T-helper 1 cell treated with Interleukin-12 subunit alpha and Interleukin-12 subunit beta and Interleukin-4 antibody, amounts not matched to agents 30 ng/mL and 1 ng/mL, for 36 hours (primary cell): ENCODE measurements around the gene TOMM5. TPM values are rescaled to one million over a fixed set of nuclear protein-coding genes. Genes with fewer than 3 reads are reported as not detected.

Experiments
- intact Hi-C: fragments of 100-400 bp; cut with micrococcal nuclease; formaldehyde crosslinking; loops from one replicate; pipeline ENCODE4 v1.15.1; 2024
- total RNA-seq: library from RNA; stranded (reverse); gene quantifications from 2 replicates; pipeline ENCODE4 v1.2.3, GENCODE V29; 2022

TOMM5 gene
- total RNA-seq, 1 donor from 2014 or later, result 83.9 TPM

DNA sequence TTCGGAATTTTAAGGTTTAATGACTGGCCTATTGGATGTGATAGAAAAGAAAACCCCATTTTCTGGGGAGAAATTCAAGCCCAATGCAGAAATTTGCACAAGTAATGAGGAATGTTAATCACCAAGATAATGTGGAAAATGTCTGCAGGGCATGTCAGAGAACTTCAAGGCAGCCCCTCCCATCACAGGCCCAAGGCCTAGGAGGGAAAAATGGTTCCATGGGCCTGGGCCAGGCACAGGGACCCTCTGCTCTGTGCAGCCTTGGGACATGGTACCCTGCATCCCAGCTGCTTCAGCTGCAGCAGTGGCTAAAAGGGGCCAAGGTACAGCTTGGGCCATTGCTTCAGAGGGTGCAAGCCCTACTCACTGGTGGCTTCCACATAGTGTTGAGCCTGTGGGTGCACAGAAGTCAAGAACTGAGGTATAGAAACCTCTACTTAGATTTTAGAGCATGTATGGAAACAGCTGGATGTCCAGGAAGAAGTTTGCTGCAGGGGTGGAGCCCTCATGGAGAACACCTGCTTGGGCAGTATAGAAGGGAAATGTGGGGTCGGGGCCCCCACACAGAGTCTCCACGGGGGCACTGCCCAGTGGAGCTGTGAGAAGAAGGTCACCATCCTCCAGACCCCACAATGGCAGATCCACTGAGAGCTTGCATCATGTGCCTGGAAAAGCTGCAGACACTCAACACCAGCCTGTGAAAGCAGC is 28.4 kb downstream of the TOMM5 start:
- intact Hi-C loops, result no loop called here

DNA sequence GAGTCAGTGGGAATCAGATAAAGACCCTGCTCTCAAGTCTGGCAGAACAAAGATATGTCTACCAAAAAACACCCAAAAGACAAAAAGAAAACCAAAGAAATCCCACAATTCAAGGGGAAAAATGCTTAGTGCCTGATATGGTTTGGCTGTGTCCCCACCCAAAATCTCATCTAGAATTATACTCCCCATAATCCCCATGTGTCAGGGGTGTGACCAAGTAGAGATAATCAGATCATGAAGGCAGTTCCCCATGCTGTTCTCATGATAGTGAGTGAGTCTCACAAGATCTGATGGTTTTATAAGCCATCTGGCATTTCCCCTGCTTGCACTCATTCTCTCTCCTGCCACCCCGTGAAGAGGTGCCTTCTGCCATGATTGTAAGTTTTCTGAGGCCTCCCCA is 29.6 kb downstream of the TOMM5 start:
- intact Hi-C loops, result no loop called here

DNA sequence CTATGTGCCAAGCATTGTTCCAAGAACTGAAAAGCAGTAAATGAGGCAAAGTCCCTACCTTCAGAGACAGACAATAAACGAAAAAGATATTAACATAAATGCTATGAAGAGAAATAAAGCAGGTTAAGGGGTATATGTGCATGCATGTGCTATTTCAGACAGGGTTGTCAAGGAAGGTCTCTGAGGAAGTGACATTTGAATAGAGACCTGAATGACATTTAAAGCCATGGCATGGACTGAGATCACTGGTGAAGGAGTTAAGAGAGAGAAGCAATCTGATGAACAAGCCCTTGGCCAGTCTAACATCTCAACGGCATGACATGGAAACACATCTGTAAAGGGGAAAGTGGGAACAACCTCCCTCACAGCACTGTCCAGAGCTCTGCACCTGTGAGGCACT is 30.7 kb downstream of the TOMM5 start:
- intact Hi-C loops, result no loop called here

DNA sequence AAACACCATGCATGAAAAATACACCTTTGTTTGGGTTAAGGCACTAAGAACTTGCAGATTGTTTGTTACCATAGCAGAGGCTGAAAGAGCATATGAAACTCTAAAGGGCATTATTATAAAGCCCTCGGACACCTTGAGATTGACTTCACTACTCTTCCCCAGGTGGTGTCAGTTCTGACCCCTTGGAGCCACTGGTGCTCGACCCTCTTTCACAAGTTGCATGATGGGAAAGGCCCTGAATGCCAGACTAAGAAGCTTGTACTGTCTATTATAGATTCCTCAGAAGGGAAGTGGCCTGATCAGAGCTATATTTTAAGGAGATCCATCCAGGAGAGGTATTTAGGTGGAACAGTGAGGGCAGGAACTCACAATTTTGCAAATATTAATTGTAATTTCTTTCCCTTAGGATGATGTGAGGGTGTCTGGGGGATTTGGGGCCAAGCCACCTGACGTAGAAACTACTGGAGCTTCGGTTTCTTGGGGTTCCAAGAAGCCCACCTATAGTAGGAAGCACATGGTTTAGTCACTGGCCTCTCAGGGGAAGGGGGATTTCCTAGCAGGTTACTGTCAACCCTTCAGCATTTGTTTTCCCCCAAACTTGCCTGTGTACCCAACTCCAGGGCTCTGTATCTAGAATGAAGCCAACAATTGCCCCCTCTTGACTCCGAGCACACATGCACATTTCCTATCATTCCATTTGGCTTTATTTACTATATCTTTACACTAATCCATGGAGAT is 32.4 kb downstream of the TOMM5 start:
- intact Hi-C loops, result no loop called here

DNA sequence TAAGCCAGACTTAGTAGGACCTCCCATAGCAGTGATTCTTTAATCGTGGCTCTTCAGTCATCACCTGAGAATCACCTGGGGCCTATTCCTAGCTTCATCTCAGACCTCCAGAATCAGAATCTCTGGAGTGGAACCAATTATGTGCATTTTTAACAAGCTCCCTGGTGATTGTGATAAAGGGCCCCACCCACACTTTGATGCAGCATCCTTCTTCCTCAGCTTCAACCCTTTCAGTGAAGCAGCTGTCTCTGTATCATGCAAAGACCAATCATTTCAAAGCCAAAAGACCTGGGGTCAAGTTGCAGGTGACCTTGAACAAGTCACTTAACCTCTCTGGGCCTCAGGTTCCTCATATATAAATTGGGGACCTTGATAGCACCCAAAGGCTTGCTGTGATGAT is 33.3 kb downstream of the TOMM5 start:
- intact Hi-C loops, result no loop called here

DNA sequence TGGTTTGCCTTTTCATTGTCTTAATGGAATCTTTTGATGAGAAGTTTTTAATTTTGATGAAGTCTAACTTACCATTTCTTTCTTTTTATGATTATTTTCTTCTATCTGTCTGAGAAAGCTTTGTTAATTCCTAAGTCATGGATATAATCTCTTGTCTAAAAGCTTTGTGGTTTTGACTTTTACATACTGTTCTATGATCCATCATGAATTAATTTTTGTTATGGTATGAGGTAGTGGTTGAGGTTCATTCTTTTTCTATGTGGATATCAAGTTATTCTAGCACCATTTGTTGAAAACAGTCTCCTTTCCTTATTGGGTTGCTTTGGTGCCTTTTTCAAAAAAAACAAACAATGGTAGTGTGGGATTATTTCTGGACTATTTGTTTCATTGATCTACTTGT is 36.6 kb downstream of the TOMM5 start:
- intact Hi-C loops, result no loop called here

DNA sequence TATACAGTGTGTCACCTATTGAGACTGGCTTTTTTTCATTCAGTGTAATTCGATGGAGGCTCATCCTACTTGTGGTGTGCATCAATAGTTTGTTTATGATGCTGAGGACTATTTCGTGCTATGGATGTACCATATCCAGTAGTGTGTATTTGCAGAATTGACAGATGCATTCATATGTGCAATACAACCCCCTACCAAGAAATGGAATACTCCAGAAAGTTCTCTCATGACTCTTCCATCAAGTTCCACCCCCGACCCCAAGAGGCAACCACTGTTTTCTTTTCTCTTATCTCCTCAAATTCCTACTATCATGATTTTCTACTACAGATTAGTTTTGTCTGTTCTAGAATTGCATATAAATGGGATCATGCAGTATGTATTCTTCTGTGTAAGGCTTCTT is 38.1 kb downstream of the TOMM5 start:
- intact Hi-C loops, result no loop called here

DNA sequence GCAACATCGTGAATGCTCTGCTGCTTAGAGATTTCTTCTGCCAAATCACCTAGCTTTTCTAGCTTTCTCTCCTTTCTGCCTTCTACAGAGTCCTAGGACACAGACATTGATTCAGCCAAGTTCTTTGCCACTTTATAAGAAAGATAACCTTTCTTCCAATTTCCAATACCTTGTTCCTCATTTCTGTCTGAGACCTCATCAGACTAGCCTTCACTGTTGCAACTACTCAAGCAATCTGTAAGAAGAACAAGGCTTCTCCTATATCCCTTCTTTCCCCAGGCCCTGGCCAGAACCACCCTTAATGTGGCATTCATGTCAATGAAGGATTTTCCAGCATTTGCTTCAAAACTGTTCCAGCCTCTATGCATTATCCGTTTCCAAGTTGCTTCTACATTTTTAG is 40.5 kb downstream of the TOMM5 start:
- intact Hi-C loops, result no loop called here

DNA sequence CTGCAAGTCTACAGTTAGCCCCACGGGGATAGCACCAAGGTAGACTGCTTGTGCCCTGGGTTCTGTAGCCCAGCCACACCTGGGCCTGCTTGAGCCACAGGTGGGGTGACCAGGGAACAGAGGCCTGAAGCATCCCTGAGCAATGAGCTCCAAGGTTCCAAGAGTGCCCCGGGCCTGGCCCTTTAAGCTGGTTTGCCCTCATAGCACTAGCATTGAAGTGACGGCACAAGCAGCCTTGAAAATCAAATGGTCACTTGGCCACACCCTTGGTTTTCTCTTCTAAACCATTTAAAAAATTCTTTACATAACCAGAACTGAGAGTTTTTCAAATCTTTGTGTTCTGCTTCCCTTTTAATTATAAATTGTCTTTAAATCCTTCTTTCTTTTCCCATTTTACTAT is 40.9 kb downstream of the TOMM5 start:
- intact Hi-C loops, result no loop called here

DNA sequence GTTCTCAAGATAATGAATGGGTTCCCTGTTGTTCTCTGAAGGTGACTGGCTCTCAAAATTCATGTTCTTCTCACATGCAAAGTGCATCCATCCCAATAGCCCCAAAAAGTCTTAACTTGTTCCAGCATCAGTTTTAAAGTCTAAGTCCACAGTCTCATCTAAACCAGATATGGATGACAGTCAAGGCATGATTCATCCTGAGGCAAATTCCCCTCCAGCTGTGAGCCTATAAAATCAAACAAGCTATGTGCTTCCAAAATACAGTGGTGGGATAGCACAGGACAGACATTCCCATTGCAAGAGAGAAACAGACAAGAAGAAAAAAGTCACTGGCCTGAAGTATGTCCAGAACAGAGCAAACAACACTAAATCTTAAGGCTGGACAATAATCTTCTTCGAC is 41.6 kb downstream of the TOMM5 start:
- intact Hi-C loops, result no loop called here

DNA sequence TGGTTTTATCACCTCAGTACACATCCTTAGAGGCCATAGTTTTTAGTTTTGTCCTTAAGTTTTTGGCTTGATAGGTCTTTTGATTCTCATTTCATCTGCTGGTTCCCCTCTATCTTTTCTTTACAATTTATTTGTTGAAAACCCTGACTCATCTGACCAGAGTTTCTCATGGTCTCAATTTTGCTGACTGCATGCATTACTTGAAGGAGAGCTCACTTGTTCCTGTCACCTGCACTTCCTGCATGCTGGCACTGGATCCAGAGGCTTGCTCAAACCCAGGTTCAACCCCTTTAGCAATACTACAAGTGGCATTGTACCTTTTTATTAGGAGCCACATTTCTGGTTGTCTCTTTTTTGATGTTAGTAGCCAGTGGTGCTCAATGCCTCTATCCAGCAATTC is 42.9 kb downstream of the TOMM5 start:
- intact Hi-C loops, result no loop called here

DNA sequence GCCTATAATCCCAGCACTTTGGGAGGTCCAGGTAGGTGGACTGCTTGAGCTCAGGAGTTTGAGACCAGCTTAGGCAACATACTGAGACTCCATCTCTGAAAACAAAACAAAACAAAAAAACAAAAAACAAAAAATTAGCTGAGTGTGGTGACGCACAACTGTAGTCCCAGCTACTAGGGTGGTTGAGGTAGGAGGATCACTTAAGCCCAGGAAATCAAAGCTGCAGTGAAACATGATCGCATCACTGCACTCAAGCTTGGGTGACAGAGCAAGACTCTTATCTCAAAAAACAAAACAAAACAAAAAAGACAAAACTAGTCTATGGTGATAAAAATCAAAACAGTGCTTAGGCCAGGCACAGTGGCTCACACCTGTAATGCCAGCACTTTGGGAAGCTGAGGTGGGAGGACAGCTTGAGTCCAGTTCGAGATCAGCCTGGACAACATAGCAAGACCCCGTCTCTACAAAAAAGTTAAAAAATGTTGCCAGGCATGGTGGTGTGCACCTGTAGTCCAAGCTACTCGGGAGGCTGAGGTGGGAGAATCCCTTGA is 45.0 kb downstream of the TOMM5 start:
- intact Hi-C loops, result no loop called here

DNA sequence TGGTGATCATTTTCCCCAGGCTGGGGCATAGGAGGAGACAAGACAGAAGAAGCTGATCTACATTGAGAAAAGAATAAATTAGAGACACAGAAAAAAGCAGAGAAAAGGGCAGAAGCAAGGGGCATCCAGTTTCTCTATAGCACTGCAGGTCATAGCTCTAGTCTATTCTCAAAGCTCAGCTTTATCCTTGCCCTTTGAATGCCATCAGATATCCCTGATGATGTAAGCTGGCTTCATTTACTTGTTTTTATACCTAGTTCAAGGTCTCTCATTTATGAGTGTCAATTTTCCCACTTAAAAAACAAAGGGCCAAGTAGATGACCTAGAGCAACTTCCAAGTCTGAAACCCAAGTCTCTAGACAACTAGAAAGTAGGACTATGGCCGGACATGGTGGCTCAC is 48.9 kb downstream of the TOMM5 start:
- intact Hi-C loops, result no loop called here

DNA sequence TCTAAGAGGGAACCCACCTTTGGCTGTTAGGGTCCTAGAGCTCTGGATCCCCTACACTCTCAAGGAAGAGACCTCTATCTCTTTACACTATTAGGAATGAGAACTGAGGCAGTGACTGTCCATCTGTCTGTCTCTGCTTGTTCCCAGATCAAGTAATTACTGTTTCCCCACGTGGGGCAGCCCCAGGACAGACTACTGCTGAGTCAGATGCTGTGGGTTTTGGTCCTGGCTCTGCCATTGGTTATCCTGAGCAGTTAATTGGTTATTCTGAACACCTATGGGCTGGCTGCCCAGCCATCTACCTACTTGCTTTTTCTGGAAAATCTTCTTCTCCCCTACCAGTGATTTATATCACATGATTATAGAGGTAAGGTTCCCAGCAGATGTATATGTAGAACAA is 49.5 kb downstream of the TOMM5 start:
- intact Hi-C loops, result no loop called here

DNA sequence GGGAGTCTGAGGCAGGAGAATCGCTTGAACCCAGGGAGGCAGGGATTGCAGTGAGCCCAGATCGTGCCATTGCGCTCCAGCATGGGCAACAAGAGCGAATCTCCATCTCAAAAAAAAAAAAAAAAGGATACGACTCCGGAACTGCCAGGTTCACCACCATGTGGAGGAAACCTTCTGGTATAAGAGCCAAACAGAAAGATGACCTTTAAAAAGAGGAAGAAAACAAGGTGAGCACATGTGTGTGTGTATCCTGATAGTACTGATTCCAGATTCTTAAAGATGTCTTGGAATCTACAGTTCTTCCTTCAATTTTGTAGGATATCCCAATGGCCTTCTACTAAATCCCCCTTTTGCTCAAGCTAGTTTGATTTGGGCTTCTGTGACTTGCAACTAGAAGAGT is 49.9 kb downstream of the TOMM5 start:
- intact Hi-C loops, result no loop called here

DNA sequence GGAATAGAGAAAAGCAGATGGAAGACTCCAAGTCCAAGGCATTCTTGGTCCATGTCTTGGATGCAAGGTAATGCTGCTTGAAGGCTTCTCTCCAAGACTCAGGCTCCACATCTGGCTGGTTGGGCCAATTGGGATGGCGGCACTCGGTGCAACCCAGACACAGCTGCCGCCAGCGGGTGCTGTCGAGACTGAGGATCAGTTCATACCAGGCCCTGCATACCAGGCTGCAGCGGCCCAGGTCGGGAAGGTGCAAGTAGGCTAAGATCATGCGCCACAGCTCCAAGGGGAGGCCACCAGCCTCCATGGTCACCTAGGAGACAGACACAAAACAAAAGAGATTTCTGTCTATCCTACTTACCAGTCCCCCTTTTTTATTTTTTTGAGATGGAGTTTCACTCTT is 50.9 kb downstream of the TOMM5 start:
- intact Hi-C loops, result no loop called here

DNA sequence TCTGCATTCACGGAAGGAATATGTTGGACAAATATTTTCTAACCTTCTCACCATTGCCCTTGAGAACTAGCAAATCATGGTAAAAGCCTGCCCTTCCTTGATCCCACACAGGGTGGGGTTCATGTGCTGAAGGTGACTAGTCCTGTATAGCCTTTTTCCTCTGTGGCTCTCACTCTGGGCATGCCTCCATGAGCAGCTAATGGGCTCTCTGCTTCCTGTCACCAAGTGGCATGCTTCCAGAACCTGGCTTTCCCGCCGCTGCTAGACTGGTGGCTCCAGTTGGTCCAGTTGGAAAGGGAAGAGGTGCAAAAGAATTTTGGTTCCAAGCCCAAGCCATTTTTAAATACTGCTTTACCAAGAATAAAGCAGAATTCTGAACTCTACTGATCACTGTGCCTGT is 51.8 kb downstream of the TOMM5 start:
- intact Hi-C loops, result no loop called here

DNA sequence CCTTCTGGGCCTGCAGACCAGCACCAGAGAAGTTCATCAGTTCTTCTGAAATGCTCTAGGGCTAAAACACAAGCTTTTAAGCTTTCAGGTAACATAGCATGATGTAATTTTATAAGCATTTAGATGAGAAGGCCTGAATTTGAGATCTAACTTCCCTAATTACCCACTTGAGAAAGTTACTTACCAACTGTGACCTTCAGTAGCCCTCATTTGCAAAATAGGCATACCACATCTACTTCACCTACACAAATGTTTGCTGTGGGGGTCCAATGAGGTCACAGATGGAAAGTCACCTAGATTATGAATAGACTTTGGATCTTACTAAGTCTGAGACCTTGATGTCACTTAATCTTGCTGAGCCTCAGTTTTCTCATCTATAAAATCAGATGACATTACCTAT is 52.8 kb downstream of the TOMM5 start:
- intact Hi-C loops, result no loop called here

Other genes starting within 250 kb of the TOMM5 start
- 49.6 and 53.9 TPM in 2 replicates for gene GRHPR, start 169.9 kb downstream of the TOMM5 start, total RNA-seq
- gene ZBTB5, start 127.1 kb downstream of the TOMM5 start, total RNA-seq, result 10.5 and 11.5 TPM in 2 replicates
- 28.7 and 31.1 TPM in 2 replicates for gene POLR1E, start 106.6 kb downstream of the TOMM5 start, total RNA-seq
- gene FBXO10, start 16.2 kb downstream of the TOMM5 start, total RNA-seq, result 3.1 and 5.0 TPM in 2 replicates
- gene FRMPD1, start 58.4 kb upstream of the TOMM5 start, total RNA-seq, result not detected in 2 replicates
- gene TRMT10B, start 161.2 kb upstream of the TOMM5 start, total RNA-seq, result 14.4 and 14.7 TPM in 2 replicates
- 67.8 and 68.9 TPM in 2 replicates for gene EXOSC3, start 192.5 kb upstream of the TOMM5 start, total RNA-seq
- gene DCAF10, start 208.2 kb upstream of the TOMM5 start, total RNA-seq, result 17.7 and 19.9 TPM in 2 replicates